ENCODE measurements around the gene IFT20. TPM values are rescaled to one million over a fixed set of nuclear protein-coding genes. Genes with fewer than 3 reads are reported as not detected.

Gene IFT20
- total and polyA plus RNA-seq, 2 of the 13 experiments (the other 11 are each of a cell fraction or from before 2014, with no cell fraction given), result 28.0 to 37.8 TPM

- no TSS peak for BruUV-seq (replicated peaks)
- Histone ChIP-seq H3K4me1 (ENCODE audit: insufficient read depth, low read length) (peaks cover 52% of the 10 kb centered on the region), H4K20me1 (ENCODE audit: insufficient read depth, low read length) (no peaks in the 10 kb centered on the region), H3K4me2 (ENCODE audit: low read depth, low read length) (peak overlapping the region; percentile 96), H3K4me3 (replicated peaks in 1 of 3; ENCODE audit: insufficient read depth in 1 of 3, low read depth in 2 of 3, low read length in 3 of 3) (peak overlapping the region; percentile 4 to 77 (median 28); a peak in 5 of 6 replicates), H3K79me2 (ENCODE audit: insufficient read depth, low read length) (peaks cover 7% of the 10 kb centered on the region), H3K27me3 (ENCODE audit: control insufficient read depth in 1 of 2, insufficient read depth in 2 of 2, low read length in 2 of 2) (no peaks in the 10 kb centered on the region), H3K9ac (ENCODE audit: insufficient read depth, low read depth, low read length) (peak overlapping the region; percentile 74), H3K27ac (ENCODE audit: extremely low read length, insufficient read depth, low read length) (peak overlapping the region; percentile 92), H2AFZ (ENCODE audit: low read length) (no peak overlapping the region), H3K9me3 (ENCODE audit: low read length) (no peaks in the 10 kb centered on the region), H3K36me3 (replicated peaks in 1 of 2; ENCODE audit: control insufficient read depth in 1 of 2, insufficient read depth in 2 of 2, low read length in 2 of 2) (peaks cover 2 to 8% of the 10 kb centered on the region in 2 experiments; a peak in 3 of 5 replicates)
- ATAC-seq, result peak; percentile 53
- POLR2A ChIA-PET, result interaction anchor here (0.5 to 8.3 kb wide), 19 partner anchors 11 to 119 kb away, joined by 3 to 183 read pairs (median 6); partner anchors contain the start of genes IFT20, POLDIP2, SLC46A1 and TMEM97
- peak; percentile 96 for FAIRE-seq
- intact Hi-C loops (cut with micrococcal nuclease; ENCODE audit: unreplicated experiment) (no loop called here), in situ Hi-C loops (cut with HindIII; ENCODE audit: extremely low pct_ligation_motif_present, low pct_unique_long_range_greater_than_20kb) (no loop called here)
- peak; percentile 88 for DNase-seq (ENCODE audit: low spot score)
- WGBS (ENCODE audit: low lambda C conversion rate), result 0% methylated on average over 2 of the region's 5 CpGs
- CTCF ChIA-PET (ENCODE audit: low intra/inter-chr PET ratio, low total read pairs), result no interaction called here
- TF ChIP-seq, protein P1, sequence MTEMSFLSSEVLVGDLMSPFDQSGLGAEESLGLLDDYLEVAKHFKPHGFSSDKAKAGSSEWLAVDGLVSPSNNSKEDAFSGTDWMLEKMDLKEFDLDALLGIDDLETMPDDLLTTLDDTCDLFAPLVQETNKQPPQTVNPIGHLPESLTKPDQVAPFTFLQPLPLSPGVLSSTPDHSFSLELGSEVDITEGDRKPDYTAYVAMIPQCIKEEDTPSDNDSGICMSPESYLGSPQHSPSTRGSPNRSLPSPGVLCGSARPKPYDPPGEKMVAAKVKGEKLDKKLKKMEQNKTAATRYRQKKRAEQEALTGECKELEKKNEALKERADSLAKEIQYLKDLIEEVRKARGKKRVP (CRISPR knock-in tag; IDR thresholded peaks at IDR 0.05), result 0 out of 4 replicates have a peak, but pooled peaks of 1 of the 2 experiments have one; percentile 45
- TF ChIP-seq TOPORS (CRISPR knock-in tag; IDR thresholded peaks at IDR 0.05) (no peak), CEBPG (CRISPR knock-in tag; IDR thresholded peaks at IDR 0.05) (peak; percentile 59), NFE2 (CRISPR knock-in tag; IDR thresholded peaks at IDR 0.05) (no peak), ZNF784 (CRISPR knock-in tag; IDR thresholded peaks at IDR 0.05; ENCODE audit: borderline replicate concordance) (no peak), KDM3A (CRISPR knock-in tag; IDR thresholded peaks at IDR 0.05; ENCODE audit: low read depth) (no peak; the same call in 1 of the 2 replicates), GTF2F1 (IDR thresholded peaks at IDR 0.05; ENCODE audit: low read length) (no peak), TFDP1 (CRISPR knock-in tag; IDR thresholded peaks at IDR 0.05; ENCODE audit: borderline replicate concordance) (no peak)
- TF ChIP-seq, protein P2, sequence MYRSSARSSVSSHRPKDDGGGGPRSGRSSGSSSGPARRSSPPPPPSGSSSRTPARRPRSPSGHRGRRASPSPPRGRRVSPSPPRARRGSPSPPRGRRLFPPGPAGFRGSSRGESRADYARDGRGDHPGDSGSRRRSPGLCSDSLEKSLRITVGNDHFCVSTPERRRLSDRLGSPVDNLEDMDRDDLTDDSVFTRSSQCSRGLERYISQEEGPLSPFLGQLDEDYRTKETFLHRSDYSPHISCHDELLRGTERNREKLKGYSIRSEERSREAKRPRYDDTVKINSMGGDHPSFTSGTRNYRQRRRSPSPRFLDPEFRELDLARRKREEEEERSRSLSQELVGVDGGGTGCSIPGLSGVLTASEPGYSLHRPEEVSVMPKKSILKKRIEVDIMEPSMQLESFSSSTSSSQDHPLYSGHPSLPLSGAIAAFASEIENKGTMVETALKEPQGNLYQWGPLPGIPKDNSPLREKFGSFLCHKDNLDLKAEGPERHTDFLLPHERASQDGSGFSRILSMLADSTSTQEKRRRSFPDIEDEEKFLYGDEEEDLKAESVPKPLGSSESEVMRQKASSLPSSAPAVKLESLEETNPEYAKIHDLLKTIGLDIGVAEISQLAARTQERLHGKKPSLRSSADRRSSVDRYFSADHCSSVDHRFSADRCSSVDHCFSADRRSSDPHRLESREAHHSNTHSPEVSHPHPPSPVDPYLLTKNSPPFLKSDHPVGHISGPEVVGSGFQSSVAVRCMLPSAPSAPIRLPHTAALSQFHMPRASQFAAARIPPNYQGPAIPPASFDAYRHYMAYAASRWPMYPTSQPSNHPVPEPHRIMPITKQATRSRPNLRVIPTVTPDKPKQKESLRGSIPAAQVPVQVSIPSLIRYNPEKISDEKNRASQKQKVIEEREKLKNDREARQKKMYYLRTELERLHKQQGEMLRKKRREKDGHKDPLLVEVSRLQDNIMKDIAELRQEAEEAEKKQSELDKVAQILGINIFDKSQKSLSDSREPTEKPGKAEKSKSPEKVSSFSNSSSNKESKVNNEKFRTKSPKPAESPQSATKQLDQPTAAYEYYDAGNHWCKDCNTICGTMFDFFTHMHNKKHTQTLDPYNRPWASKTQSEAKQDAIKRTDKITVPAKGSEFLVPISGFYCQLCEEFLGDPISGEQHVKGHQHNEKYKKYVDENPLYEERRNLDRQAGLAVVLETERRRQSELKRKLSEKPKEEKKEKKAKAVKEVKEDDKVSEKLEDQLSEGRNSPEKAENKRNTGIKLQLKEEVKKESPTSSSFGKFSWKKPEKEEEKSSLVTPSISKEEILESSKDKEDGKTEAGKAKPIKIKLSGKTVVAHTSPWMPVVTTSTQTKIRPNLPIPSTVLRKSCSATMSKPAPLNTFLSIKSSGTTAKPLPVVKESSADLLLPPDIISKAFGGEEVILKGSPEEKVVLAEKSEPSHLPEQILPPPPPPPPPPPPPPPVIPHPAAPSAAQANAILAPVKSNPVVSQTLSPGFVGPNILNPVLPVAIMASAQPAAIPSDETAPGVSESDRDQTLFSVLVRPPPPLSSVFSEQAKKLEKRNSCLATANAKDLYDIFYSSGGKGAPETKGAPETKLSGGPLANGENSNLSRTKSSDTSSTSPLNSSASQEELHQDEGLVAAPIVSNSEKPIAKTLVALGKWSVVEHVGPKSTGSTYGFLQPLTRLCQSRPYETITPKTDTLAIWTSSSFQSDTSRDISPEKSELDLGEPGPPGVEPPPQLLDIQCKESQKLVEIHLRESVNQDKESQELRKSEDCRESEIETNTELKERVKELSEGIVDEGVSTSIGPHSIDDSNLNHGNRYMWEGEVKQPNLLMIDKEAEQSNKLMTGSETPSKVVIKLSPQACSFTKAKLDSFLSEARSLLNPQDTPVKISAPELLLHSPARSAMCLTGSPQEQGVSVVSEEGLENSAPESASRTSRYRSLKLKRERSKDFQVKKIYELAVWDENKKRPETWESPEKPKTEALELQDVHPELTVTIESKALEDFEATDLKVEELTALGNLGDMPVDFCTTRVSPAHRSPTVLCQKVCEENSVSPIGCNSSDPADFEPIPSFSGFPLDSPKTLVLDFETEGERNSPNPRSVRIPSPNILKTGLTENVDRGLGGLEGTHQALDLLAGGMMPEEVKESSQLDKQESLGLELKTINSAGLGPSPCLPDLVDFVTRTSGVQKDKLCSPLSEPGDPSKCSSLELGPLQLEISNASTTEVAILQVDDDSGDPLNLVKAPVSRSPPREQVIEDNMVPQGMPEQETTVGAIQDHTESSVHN (CRISPR knock-in tag; IDR thresholded peaks at IDR 0.05), result no peak
- TF ChIP-seq, protein P3, sequence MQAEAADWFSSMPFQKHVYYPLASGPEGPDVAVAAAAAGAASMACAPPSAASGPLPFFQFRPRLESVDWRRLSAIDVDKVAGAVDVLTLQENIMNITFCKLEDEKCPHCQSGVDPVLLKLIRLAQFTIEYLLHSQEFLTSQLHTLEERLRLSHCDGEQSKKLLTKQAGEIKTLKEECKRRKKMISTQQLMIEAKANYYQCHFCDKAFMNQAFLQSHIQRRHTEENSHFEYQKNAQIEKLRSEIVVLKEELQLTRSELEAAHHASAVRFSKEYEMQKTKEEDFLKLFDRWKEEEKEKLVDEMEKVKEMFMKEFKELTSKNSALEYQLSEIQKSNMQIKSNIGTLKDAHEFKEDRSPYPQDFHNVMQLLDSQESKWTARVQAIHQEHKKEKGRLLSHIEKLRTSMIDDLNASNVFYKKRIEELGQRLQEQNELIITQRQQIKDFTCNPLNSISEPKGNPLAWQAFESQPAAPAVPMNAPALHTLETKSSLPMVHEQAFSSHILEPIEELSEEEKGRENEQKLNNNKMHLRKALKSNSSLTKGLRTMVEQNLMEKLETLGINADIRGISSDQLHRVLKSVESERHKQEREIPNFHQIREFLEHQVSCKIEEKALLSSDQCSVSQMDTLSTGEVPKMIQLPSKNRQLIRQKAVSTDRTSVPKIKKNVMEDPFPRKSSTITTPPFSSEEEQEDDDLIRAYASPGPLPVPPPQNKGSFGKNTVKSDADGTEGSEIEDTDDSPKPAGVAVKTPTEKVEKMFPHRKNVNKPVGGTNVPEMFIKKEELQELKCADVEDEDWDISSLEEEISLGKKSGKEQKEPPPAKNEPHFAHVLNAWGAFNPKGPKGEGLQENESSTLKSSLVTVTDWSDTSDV (CRISPR knock-in tag; IDR thresholded peaks at IDR 0.05), result no peak
Measured at GRCh38 chr17:28368306-28368831, 33.1 kb upstream of the IFT20 start.

All from HepG2 (cell line).